Midbrain (tissue), 1 donor: Measurements from ENCODE around the gene MTA1.

ENCODE experiments used
- DNase-seq: peaks from one replicate; lab custom pipeline; 2025; lab: John Stamatoyannopoulos, UW

The MTA1 gene

GRCh38 chr14:105424861-105425260 is 5.2 kb downstream of the MTA1 start:
- no peak for DNase-seq

GRCh38 chr14:105425823-105426247 is 6.2 kb downstream of the MTA1 start:
- no peak for DNase-seq

GRCh38 chr14:105426416-105427130 is 6.9 kb downstream of the MTA1 start:
- no peak for DNase-seq

- no peak for DNase-seq
These were observed 7.8 kb downstream of the MTA1 start for GRCh38 chr14:105427412-105427811.

- DNase-seq, result no peak
These were observed 8.4 kb downstream of the MTA1 start for GRCh38 chr14:105427936-105428485.

- DNase-seq, result no peak
These were observed 10.4 kb downstream of the MTA1 start for GRCh38 chr14:105430042-105430441.

GRCh38 chr14:105430565-105430964 is 10.9 kb downstream of the MTA1 start:
- DNase-seq, result no peak

- DNase-seq, result no peak
These were observed 11.6 kb downstream of the MTA1 start for GRCh38 chr14:105431256-105431655.

- DNase-seq, result no peak
These were observed 13.0 kb downstream of the MTA1 start for GRCh38 chr14:105432657-105433056.

- DNase-seq, result no peak
These were observed 13.6 kb downstream of the MTA1 start for GRCh38 chr14:105433161-105433605.

- no peak for DNase-seq
These were observed 16.8 kb downstream of the MTA1 start for GRCh38 chr14:105436402-105436801.

GRCh38 chr14:105436891-105437722 is 17.5 kb downstream of the MTA1 start:
- DNase-seq, result no peak

- no peak for DNase-seq
These were observed 18.3 kb downstream of the MTA1 start for GRCh38 chr14:105437723-105438500.

GRCh38 chr14:105439179-105439578 is 19.6 kb downstream of the MTA1 start:
- no peak for DNase-seq

- no peak for DNase-seq
These were observed 20.3 kb downstream of the MTA1 start for GRCh38 chr14:105439710-105440553.

- DNase-seq, result no peak
These were observed 20.9 kb downstream of the MTA1 start for GRCh38 chr14:105440554-105440900.

GRCh38 chr14:105440992-105441391 is 21.4 kb downstream of the MTA1 start:
- no peak for DNase-seq

GRCh38 chr14:105442125-105442524 is 22.5 kb downstream of the MTA1 start:
- no peak for DNase-seq

GRCh38 chr14:105442834-105443233 is 23.2 kb downstream of the MTA1 start:
- no peak for DNase-seq

- DNase-seq, result no peak
These were observed 25.2 kb downstream of the MTA1 start for GRCh38 chr14:105444859-105445258.

- DNase-seq, result no peak
These were observed 25.7 kb downstream of the MTA1 start for GRCh38 chr14:105445290-105445689.
